GM21526 (cell line): ENCODE results near the gene CAPZB.

Experiments
- ATAC-seq: cut with Tn5 transposase; IDR thresholded peaks from one replicate; pipeline ENCODE4 v1.9.1; 2021; ENCODE audit warnings: moderate library complexity; ENCODE audit not compliant: unreplicated experiment, low FRiP score

Gene CAPZB

GRCh38 chr1:19450811-19451515 lies 34.4 kb downstream of the CAPZB start:
- no peak for ATAC-seq

DNA sequence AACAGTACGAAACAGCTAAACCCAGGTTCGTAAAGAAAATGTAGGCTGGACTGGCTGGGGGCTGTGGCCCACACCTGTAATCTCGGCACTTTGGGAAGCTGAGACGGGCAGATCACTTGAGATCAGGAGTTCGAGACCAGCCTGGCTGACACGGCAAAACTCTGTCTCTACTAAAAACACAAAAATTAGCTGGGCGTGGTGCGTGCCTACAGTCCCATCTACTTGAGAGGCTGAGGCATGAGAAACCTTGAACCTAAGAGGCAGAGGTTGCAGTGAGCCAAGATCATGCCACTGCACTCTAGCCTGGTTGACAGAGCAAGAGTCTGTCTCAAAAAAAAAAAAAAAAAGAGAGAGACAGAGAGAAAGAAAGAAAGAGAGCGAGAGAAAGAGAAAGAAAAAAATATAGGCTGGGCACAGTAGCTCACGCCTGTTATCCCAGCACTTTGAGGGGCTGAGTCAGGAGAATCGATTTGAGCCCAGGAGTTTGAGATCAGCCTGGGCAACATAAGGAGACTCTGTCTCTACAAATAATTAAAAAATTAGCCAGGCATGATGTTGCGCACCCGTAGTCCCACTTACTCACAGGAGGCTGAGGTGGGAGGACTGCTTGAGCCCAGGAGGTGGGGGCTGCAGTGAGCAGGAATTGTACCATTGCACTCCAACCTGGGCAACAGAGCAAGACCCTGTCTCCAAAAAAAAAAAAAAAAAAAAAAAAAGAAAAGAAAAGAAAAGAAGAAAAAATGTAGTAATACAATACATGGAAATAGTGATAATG lies 35.7 kb downstream of the CAPZB start:
- no peak for ATAC-seq

GRCh38 chr1:19448491-19449439 lies 36.6 kb downstream of the CAPZB start:
- no peak for ATAC-seq

DNA sequence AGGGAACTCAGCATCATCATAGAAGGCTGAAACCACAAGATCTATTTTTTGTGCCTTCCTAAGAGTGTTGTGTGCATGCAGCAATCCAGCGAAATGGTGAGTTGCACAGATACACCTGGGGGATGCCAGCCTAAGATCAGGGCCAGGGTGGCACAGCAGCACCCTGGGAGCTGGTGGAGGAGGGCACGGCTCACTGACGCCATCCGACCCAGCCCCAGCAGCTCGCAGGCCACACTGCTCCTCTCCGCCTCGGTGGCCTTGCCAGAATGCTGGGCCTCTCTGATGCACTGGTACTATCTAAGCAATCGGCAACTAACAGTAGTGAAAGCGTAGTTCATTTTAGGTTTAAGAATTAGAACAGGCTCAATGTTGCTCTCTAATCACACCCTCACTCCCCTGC lies 37.8 kb downstream of the CAPZB start:
- ATAC-seq = no peak

DNA sequence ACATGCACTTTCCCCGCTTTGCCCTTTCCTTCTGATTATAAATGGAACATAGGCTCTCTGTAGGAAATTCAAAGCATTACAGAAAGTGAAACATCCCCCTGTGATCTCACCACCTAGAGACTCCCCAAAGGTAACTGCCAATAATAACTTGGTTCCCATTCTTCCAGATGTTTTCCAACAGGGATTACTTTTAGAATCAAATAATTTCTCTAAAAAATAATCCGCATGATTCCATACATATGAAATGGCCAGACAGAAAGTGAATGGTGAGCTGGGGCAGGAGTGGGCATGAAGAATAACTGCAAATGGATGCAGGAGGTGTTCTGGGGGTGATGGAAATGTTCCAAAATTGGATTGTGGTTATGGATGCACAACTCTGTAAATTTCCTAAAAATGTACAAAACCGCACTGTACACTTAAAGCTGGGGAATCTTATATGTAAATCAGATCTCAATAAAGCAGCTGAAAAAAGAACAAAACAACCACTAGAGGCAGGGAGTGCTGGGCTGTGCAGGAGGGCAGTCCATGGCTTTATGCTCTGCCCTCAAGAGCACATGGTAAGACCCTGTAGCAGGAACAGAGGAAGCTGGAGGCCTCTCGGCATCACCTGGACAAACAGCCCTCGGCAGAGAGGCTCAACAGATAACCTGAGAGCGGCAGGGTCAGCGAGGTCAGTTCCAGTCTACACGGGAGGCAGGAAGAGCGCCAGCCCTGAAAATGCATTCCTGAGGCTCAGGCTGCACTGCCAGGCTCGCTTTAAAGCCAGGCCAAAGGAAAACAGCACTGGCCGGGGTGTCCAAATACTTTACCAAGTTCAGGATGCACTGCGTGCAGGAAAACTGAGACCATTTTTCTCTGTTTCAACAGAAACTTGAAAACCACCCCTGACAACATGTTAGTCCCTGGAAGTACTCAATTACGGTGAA lies 39.7 kb downstream of the CAPZB start:
- ATAC-seq = no peak

DNA sequence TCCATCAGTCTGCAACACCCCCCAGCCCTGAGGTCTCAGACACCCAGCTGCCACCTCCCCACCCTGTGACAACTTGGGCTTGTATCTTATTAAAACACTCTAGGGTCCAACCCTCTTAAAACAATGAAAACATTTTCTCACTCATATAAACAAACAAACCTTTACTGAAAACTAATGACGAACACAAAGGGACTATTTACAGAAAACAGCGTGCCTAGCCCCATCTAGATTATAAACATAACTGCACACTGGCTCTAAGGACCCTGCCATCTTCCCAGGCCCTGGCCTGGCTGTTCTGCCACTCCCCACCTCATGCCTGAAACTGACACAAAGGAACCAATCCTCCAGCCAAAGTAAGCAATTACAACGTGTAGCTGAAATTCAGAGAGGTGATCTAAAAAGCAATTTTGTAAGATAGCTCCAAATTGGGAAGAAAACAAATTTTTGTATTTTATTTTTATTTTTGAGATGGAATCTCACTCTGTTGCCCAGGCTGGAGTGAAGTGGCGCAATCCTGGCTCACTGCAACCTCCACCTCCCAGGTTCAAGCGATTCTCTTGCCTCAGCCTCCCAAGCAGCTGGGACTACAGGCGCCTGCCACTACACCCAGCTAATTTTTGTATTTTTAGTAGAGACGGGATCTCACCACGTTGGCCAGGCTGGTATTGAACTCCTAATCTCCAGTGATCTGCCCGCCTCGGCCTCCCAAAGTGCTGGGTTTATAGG lies 40.9 kb downstream of the CAPZB start:
- ATAC-seq = no peak

DNA sequence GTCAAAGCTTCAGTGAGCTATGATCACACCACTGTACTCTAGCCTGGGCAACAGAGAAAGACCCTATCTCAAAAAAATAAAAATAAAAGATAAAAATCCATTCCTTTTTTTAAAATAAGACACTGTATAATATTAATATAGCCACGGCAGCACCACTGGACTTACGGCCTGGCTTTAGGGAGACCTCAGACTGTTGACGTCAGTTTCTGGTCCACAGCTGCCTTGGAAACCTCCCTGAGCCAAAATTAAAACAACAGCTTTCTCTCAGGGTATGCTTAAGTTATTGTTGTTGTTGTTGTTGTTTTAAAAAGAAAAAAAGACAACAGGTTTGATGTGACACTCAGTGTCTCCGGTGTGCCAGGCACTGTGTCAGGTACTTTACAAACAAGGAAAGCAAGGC lies 42.0 kb downstream of the CAPZB start:
- ATAC-seq = no peak

DNA sequence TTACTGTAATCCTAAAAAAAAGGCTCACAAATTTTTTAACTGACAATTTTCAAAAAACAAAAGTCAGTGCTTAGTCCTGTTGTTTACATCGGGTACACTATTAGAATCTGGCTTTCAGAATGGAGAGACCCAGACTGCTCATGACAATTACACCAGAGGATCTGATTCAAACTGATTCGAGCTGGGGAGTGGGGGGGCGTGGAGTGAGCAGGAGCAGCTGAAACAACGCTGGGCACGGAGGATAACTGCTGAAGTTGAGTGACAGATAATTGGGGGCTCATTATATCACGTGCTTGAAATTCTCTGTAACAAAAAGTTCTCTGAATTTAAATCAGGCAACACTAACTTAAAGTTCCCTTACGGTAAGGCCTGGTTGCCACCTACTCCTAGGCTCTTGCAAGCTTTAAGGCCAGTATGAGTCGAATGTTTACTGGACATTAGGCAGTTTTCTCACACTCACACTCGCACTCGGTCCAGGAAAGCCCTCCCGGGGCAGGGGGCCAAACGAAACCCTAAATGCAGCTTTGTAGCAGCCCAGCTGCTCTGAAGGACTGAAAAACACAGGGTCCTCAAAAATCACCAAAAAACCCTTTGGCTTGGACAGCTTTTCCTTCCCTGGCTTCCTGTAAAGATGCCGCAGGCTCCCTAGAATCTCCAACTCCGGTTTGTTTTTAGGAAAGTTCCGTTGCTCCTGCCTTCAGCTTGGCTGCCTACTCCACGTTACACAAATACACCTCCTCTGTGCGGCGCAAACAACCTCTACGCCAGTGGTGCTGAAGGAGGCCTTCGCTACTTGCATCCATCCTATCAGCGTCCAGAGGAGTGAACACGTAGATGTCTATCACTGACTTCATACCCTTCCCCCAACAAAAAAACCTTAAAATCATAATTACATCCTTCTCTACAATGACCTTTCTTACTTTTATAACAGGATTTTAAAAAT lies 42.9 kb downstream of the CAPZB start:
- no peak for ATAC-seq

DNA sequence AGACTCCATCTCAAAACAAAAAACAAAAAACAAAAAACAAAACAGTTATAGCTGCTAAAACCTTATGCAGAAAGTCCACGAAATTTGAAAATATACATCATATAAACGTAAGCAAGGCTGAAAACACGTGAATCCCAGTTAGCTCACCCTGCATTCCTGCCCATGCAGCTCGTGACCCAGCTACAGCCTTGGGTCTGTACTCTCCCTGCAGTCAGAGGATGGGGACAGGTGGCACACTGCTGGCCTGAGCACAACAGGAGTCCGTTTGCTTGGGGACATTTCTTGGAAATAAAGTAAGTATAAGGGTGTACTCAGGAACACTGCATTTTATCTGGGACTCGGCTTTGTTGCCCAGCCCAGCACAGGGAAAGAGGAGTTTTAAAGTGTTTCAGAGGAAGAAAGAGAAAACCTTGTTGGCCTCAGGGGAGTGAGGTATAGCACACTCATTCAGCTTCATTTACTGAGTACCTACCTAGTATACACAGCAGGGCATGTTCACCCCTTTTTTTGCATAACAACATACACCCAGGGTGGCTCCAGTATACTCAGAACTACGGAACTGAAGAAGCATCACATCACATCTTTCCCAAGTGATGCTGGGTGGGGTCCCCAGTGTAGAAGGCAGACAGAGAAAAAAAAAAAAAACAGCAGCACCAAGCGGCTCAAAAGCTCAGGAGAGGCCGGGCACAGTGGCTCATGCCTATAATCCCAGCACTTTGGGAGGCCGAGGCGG lies 44.1 kb downstream of the CAPZB start:
- no peak for ATAC-seq

DNA sequence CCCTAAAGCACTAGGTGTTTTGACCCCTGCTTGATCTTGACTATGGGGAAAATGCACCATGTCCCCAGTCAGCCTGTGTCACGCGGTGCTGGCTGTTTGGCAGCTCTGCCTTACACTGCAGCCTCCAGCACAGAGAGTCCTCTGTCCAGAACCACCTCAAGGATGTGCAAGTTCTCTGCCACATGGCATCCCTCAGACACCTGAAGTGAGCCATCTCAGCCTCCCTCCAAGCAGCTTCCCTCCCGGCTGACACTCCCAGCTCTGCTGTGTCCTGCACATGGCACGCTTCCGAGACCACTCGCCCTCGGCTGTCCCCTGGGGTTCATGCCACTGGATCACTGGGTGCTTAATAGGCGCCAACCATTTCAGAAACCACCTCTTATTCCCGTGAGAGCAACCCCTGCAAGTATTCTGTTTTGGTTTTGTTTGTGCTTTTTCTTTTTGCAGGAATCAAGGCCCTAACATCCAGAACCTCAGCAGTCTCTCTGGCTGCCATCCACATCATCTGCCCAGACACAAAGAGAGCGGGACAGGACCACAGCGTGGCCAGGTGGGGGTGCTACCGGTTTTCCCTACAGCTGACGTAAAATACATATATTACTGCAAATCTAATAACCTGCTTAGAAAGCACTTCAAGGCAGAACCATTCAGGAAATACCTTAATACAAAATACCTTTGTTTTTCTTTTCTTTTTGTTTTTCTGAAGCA lies 45.7 kb downstream of the CAPZB start:
- no peak for ATAC-seq

DNA sequence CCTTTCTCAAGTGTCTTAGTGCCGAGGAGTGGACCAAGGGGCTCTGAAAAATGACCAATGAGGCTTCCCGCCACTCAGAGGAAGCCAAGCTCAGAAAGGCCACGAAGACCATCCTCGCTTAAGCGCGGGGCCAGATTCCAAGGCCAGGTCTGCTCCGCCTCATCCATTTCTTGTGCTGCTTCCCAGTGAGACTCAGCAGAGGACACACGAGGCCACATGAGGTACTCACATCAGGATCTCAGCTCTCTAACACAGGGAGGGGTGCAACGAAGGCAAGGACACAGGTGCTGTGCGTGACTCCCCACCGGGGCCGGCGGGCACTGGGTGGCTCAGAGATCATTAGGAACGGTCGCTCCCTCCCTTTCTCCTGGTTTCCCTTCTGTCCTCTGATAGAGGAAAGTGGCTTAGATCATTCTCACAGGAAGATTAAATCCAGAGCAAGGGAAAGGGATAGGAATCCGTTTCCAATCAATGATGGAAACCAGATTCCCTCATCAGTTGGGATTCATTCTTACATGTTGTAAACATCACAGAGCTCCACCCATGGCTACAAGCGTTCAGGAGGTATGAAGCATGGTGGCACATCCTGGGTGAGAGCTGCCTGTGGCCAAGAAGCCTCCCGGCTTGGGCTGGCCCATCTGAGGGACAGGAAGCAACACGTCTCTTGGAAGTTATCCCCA lies 46.7 kb downstream of the CAPZB start:
- no peak for ATAC-seq

- ATAC-seq = no peak
Measured at GRCh38 chr1:19437891-19438294, 47.4 kb downstream of the CAPZB start.

DNA sequence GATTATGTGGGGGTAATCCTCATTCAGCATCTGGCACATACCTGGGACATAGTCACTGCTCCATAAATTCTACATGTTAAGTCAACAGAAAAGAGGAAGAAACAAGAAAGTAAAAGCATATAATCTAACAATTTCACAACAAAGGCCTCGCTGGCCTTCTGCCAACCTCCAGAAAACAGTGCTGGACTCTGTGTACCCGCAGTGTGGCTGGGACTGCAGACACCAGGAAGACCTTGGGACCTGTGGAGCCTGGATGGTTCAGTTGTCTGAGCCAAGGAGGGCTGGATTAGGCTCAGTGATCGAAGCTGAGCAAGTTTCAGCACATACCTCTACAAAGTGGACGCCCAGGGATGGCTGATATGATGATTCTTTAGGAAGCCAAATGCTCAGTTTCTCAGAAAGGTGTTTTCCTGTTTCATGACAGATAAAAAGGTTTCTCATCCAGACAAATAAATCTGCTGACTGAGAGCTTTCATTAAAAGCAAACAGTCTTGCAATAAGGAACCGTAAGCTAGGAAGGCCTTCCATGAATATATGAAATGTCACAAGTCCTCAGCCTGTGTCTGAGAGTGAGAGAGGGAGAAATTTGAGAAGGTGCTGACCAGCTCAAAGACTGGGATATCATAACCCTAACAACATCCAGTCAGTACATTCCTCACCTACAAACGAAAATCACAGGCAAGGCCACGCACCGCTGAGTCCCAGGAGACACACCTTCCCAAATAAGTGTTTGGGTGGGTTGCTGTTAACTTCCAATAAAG lies 48.4 kb downstream of the CAPZB start:
- no peak for ATAC-seq

GRCh38 chr1:19435851-19436455 lies 49.4 kb downstream of the CAPZB start:
- no peak for ATAC-seq

DNA sequence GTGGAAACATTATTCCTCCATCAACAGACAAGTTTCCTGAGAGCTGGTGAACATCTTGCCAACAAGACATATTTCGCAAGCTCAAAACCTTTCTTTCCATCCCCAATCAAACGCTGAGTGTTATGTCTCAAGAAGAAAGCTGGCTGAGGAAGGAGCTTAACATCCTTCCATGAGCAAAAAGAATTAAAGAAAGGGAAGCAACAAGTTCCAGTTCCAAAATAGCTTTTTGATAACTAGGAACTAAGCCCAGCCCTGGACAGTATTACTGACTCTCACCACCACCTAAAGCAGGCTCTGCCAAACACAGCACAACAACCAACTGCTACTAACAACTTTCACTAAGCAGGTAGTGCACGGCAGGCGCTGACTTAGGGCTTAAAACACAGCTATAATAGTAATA lies 50.2 kb downstream of the CAPZB start:
- ATAC-seq = no peak

DNA sequence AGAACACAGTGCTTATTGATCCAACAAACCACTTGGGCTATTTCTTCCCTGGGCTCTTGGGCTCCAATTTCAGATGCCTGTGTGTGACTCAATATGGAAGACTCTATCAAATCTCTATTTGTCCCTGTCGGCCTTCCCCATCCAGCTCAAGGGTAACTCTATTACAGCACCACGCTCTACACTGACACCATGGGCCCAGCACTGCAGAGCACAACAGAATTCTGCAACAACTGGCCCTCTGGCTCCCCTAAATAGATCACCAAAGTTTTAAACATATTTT lies 51.7 kb downstream of the CAPZB start:
- ATAC-seq = no peak
